Subcutaneous adipose tissue (tissue), 4 donors: ENCODE results near the gene RAB37. TPM values are rescaled to one million over a fixed set of nuclear protein-coding genes. Genes with fewer than 3 reads are reported as not detected.

Source experiments
- total RNA-seq, 4 donors: library from RNA; depleted of rRNA; stranded (reverse); fragments of >200 nt; gene quantifications; one replicate each; pipeline ENCODE4 v1.1.0, GENCODE V29; 2016
- TF ChIP-seq, protein P1 (sequence below): fragments of 450-650 bp; IDR thresholded peaks from one replicate; pipeline ENCODE4 v1.5.1; 2016; ENCODE audit warnings: low read depth, mild to moderate bottlenecking, control low read depth, antibody characterized with exemption, moderate library complexity

The RAB37 gene
- total RNA-seq, 4 donors from 2014 or later = 1.0 to 2.4 (median 1.9) TPM; not detected in 1

DNA sequence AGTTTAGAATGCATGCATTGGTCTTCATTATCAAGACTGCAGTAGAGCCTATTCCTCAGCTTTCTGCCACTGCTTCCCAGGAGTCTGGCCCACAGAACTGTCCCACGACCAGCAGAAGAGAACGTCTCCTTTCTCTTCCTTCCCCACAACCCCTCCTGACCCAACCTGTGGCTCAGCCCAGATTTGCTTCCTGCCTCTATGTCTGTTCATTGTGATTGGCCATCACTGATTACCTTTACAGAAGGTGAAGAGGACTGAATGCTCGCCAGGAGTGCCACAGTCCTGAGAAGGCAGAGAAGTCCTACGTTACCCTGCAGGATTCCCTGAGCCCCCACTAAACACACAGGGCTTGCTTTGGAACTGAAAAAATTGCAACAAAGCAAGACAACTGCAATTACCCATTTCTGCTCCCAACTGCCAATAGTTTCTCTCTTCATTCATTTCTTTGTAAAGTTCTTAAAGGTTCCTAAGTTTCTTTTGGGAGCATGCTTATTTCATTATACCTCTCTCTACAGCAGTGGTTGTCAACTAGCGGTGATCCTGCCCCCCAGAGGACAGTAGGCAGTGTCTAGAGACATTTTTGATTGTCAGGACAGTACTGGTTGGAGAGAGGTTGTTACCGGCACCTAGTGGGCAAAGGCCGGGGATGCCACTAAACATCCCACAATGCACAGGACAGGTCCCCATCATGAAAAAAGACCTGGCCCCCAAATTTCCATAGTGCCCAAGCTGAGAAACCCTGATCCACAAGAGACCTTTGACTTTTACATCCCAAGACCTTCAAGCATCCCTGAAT is 43.6 kb downstream of the RAB37 start:
- TF ChIP-seq, protein P1, sequence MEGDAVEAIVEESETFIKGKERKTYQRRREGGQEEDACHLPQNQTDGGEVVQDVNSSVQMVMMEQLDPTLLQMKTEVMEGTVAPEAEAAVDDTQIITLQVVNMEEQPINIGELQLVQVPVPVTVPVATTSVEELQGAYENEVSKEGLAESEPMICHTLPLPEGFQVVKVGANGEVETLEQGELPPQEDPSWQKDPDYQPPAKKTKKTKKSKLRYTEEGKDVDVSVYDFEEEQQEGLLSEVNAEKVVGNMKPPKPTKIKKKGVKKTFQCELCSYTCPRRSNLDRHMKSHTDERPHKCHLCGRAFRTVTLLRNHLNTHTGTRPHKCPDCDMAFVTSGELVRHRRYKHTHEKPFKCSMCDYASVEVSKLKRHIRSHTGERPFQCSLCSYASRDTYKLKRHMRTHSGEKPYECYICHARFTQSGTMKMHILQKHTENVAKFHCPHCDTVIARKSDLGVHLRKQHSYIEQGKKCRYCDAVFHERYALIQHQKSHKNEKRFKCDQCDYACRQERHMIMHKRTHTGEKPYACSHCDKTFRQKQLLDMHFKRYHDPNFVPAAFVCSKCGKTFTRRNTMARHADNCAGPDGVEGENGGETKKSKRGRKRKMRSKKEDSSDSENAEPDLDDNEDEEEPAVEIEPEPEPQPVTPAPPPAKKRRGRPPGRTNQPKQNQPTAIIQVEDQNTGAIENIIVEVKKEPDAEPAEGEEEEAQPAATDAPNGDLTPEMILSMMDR = no peak

DNA sequence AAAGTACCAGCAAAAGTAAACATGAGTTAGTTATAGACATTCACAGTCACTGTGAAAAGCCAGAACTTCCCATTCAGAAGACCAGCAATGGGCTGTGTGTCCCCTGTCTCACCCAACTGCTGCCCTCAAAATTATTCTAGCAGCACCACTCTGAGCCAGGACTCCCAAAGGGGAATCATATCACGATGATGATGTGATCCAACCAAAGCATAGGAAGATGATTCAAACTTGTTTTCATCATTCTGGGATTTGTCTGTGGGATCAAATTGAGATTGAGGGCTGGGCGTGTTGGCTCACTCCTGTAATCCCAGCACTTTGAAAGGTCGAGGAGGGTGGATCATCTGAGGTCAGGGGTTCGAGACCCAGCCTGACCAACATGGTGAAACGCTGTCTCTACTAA is 45.5 kb downstream of the RAB37 start:
- TF ChIP-seq, protein P1 = no peak

DNA sequence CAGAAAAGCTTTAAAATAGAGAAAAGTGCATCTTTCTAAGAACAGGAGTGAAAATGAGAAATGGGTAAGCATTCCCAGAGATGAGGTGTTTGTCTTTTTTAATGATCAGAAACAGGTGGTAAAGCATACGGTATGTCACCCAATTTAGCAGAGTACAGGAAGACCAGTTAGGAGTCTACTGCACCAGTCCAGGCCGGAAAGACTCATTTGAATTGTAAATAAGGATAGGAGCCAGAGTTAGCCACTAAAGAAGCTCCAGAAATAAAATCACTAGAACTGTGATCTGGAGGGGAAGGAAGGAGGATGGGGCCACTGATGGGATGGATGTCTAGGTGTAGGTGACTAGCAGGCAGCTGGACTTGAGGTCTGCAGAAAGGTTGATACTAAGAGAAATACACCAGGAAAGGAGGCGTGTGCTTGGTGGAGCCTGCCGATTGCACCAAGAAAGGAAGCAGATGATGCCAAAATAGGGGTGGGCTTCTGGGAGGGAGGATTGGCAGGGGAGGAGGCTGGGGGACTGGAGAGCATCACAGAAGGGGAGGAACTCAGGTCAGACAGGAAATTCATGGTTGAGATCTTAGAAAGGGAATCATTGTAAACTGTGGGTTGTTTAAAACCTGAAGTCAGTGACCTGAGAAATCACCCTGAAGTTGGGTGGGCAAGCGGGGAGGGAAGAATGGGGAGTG is 47.2 kb downstream of the RAB37 start:
- TF ChIP-seq, protein P1 = no peak

DNA sequence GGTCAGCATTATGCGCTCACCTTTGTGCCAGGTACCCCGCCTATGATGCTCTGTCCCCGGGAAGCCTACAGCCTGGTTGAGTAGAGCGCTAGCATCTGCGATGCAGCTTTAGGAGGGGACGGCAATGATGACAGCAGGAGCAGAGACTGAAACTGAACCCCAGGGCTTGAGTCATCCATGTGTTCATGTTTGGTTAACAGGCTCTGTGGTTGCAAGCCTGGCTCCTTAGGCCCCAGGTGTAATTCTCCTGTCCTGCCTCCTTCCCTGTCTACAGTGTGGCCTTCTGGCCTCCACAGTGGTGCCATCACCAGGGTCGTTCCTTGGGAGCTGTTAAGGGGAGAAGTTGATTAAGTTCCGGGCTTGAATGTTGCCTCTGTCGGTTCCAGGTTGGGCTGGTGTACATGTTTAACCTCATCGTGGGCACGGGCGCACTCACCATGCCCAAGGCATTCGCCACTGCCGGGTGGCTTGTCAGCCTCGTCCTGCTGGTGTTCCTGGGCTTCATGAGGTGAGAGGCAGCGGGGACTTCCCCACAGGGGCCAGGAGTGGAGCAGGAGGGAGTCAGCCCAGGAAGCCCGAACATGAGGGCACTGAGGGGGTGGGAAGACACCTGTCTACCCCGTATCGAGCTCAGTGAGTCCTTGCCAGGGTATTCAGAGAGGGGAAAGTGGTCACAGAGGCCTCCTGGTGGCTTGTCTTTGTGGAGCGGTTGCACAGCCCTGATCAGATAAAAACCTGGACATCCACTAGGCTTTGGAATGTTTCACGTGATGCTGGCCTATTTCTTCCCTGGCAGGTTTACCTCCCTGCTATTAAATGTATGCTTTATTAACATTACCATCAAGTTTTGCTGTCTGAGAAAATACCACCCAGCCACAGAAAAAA is 48.3 kb downstream of the RAB37 start:
- TF ChIP-seq, protein P1 = no peak

DNA sequence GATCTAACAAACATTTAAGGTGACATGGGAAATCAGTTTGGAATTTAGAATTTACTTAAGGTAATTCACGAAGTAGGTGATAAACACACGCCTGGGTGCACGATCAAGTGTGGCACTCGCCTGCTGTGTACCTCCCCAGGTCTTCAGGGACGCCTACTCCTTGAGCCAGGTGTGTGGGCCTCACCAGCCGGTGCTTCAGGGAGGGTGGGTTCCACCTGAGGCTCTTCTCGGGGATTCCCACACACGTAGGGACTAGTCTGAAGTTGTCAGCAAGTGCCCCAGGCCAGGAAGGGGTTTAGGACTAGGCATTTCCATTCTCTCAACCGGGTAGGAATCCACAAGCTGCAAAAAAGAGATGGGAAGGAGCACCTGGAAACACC is 48.9 kb downstream of the RAB37 start:
- TF ChIP-seq, protein P1 = no peak

DNA sequence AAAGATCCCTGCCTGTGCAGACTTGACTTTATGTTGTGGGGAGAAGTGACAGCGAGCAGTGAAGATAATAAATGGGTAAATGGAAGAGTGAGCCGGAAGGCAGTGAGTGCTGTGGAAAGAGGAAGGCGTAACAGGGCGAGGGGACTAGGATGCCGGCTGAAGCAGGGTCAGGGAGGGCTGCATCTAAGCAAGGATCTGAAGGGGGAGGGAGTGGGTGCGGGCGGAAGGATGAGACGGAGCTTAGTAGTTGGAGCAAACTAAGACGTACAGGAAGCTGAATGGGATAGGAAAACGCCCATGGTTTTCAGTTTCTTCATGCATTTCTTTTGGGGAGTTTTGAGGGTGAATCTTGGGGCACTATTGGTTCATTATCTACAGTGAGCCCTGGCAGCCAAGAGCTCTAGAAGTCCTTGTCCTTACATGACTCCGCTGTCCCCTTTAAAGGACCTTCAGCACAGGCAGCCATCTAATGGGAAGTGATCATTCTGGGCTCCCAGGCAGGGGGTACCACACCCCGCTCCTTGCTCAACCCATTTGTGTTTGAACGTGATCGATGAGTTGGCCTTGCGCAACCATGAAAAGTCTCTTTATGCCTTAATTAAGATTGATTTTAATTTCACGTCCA is 49.5 kb downstream of the RAB37 start:
- TF ChIP-seq, protein P1 = no peak
